Panc1 (cell line): ENCODE results near the gene C6orf62. TPM values are rescaled to one million over a fixed set of nuclear protein-coding genes. Genes with fewer than 3 reads are reported as not detected.
"Not testable (repeated sequence)": the region's sequence is repeated elsewhere in the genome, so short reads cannot be mapped to it uniquely, and the experiment has no call there.

ENCODE experiments used
- ATAC-seq: fragments of 200-7000 bp; cut with Tn5 transposase; 2 replicates; pipeline ENCODE4 v1.9.1; 2020; ENCODE audit warnings: mild to moderate bottlenecking, moderate library complexity
- BruUV-seq: library from RNA; stranded (reverse); fragments of 400-500 nt; replicated peaks from 2 replicates; lab custom pipeline; 2021; lab: Mats Ljungman, UMichigan
- CTCF ChIA-PET: fragments of 300-600 bp; sonication (Branson Sonifier 250); formaldehyde crosslinking; loops from one replicate; lab custom pipeline; 2022; ENCODE audit warnings: antibody characterized with exemption; lab: Charles Lee
- POLR2A ChIA-PET: fragments of 300-600 bp; sonication (Branson Sonifier 250); formaldehyde crosslinking; loops from one replicate; lab custom pipeline; 2022; ENCODE audit warnings: antibody characterized with exemption; lab: Charles Lee
- DNase-seq: peaks from one replicate; pipeline ENCODE4 v3.0.0-alpha.2; 2010; ENCODE audit warnings: low read depth, low spot score
- H3K27ac ChIP-seq: 2 replicates; pipeline ENCODE4 v1.5.1; 2011; ENCODE audit warnings: mild to moderate bottlenecking, low read length, inconsistent platforms
- H3K27me3 ChIP-seq: fragments of 200-500 bp; sonication (Bioruptor generic); 2 replicates; pipeline ENCODE4 v1.6.0; 2014; ENCODE audit warnings: low read length, inconsistent platforms; ENCODE audit not compliant: control insufficient read depth, insufficient read depth
- H3K36me3 ChIP-seq: fragments of 200-500 bp; sonication (Bioruptor generic); 2 replicates; pipeline ENCODE4 v1.5.1; 2014; ENCODE audit warnings: inconsistent platforms, mild to moderate bottlenecking, low read length, moderate library complexity; ENCODE audit not compliant: control insufficient read depth, insufficient read depth
- H3K4me1 ChIP-seq: 2 replicates; pipeline ENCODE4 v1.5.1; 2011; ENCODE audit warnings: inconsistent platforms, mild to moderate bottlenecking, low read length, moderate library complexity; ENCODE audit not compliant: control insufficient read depth, insufficient read depth
- H3K4me3 ChIP-seq, 2 experiments: 2 replicates each; pipeline ENCODE4 v1.5.1; 2011 to 2012; ENCODE audit warnings: low read depth in 2 of 2, low read length in 2 of 2, mild to moderate bottlenecking in 2 of 2, inconsistent platforms in 1 of 2, moderate library complexity in 1 of 2
- H3K9me3 ChIP-seq: fragments of 200-500 bp; sonication (Bioruptor generic); 2 replicates; pipeline ENCODE4 v1.5.1; 2014; ENCODE audit warnings: low read depth, mild to moderate bottlenecking, inconsistent platforms, low read length, moderate library complexity; ENCODE audit not compliant: control insufficient read depth, insufficient read depth
- CTCF ChIP-seq: fragments of 450-650 bp; IDR thresholded peaks from 2 replicates; pipeline ENCODE4 v1.5.1; 2017; ENCODE audit warnings: mild to moderate bottlenecking
- POLR2AphosphoS5 ChIP-seq: IDR thresholded peaks from 2 replicates; pipeline ENCODE4 v1.6.1; 2012; ENCODE audit warnings: mild to moderate bottlenecking, low read depth, low read length, moderate library complexity
- SIN3A ChIP-seq: IDR thresholded peaks from 2 replicates; pipeline ENCODE4 v1.6.1; 2012; ENCODE audit warnings: low read depth, mild to moderate bottlenecking, low read length, moderate library complexity, borderline replicate concordance; ENCODE audit not compliant: insufficient read depth
- TCF7L2 ChIP-seq: IDR thresholded peaks from 2 replicates; pipeline ENCODE4 v1.6.1; 2011; ENCODE audit warnings: mild to moderate bottlenecking, low read depth, low read length, inconsistent platforms
- in situ Hi-C: cut with HindIII; loops from 2 replicates; pipeline ENCODE4 v1.10.0; 2016; ENCODE audit warnings: low sequenced_read_pairs, low pct_unique_long_range_greater_than_20kb
- intact Hi-C: fragments of 100-400 bp; cut with micrococcal nuclease; formaldehyde crosslinking; loops from one replicate; pipeline ENCODE4 v1.10.0; 2022; ENCODE audit not compliant: unreplicated experiment
- total RNA-seq: library from RNA; stranded (reverse); gene quantifications from one replicate; pipeline ENCODE4 v1.2.1, GENCODE V29; 2021; ENCODE audit not compliant: unreplicated experiment
- TF ChIP-seq, protein P1 (sequence below), 2 experiments: IDR thresholded peaks; 2 replicates each; pipeline ENCODE4 v1.6.1; 2011 to 2012; ENCODE audit warnings: low read depth in 2 of 2, control low read depth in 1 of 2, low read length in 1 of 2, mild to moderate bottlenecking in 1 of 2, moderate library complexity in 1 of 2; ENCODE audit not compliant: insufficient read depth in 1 of 2

The C6orf62 gene
- total RNA-seq, 1 experiment from 2014 or later = 153 TPM

DNA sequence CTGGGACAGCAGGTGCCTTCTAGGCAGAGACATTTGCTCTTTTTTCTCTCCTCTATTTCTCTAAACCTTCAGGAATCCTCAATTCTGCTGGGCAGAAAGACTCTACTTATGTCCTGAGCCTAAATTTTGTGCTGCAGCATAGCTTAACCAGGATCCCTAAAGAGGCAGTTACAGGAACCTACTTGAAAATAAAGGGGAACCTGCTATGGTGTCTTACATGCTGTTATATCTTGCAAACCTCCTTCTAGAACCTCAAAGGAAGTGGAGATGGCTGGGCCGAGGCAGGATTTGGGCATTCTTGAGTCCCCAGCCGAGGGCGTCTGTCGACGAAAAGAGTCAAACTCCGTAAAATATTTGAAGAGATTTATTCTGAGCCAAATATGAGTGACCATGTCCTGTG, 38.7 kb upstream of the C6orf62 start:
- TF ChIP-seq TCF7L2 = no peak
- ChIA-PET CTCF (no interaction called here), POLR2A (no interaction called here)
- in situ Hi-C loops (no loop called here), intact Hi-C loops (no loop called here)
- no peaks in the 10 kb centered on the region for H3K27me3 ChIP-seq
- no peaks in the 10 kb centered on the region for H3K4me1 ChIP-seq
- H3K9me3 ChIP-seq = no peaks in the 10 kb centered on the region
- no TSS peak for BruUV-seq
- no peak overlapping the region for H3K4me3 ChIP-seq
- H3K27ac ChIP-seq = no peak overlapping the region
- ATAC-seq = no peak
- no peaks in the 10 kb centered on the region for H3K36me3 ChIP-seq
- DNase-seq = no peak

DNA sequence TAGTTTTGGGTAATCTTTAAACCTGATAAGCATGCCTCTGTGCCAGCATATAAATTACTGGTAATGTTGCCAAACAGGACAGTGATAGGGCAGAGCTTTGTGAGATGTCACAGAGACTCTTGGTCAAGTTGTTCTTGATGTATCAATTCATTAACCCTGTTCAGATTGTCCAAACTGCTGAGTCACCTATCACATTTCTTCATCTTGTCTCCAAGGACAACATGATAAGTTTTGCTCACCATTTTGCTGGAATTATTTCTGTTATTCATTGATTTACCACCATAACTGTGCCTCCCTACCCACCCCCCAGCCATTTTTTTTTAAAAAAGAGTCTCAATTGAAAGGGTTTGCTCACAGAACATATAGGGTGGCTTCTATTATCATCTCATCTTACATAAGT, 36.3 kb upstream of the C6orf62 start:
- H3K4me1 ChIP-seq = no peaks in the 10 kb centered on the region
- TF ChIP-seq CTCF = no peak
- TF ChIP-seq, protein P1, sequence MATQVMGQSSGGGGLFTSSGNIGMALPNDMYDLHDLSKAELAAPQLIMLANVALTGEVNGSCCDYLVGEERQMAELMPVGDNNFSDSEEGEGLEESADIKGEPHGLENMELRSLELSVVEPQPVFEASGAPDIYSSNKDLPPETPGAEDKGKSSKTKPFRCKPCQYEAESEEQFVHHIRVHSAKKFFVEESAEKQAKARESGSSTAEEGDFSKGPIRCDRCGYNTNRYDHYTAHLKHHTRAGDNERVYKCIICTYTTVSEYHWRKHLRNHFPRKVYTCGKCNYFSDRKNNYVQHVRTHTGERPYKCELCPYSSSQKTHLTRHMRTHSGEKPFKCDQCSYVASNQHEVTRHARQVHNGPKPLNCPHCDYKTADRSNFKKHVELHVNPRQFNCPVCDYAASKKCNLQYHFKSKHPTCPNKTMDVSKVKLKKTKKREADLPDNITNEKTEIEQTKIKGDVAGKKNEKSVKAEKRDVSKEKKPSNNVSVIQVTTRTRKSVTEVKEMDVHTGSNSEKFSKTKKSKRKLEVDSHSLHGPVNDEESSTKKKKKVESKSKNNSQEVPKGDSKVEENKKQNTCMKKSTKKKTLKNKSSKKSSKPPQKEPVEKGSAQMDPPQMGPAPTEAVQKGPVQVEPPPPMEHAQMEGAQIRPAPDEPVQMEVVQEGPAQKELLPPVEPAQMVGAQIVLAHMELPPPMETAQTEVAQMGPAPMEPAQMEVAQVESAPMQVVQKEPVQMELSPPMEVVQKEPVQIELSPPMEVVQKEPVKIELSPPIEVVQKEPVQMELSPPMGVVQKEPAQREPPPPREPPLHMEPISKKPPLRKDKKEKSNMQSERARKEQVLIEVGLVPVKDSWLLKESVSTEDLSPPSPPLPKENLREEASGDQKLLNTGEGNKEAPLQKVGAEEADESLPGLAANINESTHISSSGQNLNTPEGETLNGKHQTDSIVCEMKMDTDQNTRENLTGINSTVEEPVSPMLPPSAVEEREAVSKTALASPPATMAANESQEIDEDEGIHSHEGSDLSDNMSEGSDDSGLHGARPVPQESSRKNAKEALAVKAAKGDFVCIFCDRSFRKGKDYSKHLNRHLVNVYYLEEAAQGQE (IDR thresholded peaks at IDR 0.05; ENCODE audit: insufficient read depth in 1 of 2, low read depth in 2 of 2, low read length in 1 of 2) = no peak
- TF ChIP-seq TCF7L2 = no peak
- TF ChIP-seq SIN3A = no peak
- no peak for TF ChIP-seq POLR2AphosphoS5
- ATAC-seq (no peak), DNase-seq (no peak)
- no TSS peak for BruUV-seq
- H3K4me3 ChIP-seq = no peak overlapping the region
- no peaks in the 10 kb centered on the region for H3K36me3 ChIP-seq
- no peaks in the 10 kb centered on the region for H3K27me3 ChIP-seq
- ChIA-PET POLR2A (interaction anchor here (0.6 kb wide), 1 partner anchor 313 kb away, joined by 11 read pairs; no protein-coding TSS in a partner anchor), CTCF (no interaction called here)
- H3K9me3 ChIP-seq = no peaks in the 10 kb centered on the region
- in situ Hi-C loops = no loop called here
- intact Hi-C loops = no loop called here
- no peak overlapping the region for H3K27ac ChIP-seq

DNA sequence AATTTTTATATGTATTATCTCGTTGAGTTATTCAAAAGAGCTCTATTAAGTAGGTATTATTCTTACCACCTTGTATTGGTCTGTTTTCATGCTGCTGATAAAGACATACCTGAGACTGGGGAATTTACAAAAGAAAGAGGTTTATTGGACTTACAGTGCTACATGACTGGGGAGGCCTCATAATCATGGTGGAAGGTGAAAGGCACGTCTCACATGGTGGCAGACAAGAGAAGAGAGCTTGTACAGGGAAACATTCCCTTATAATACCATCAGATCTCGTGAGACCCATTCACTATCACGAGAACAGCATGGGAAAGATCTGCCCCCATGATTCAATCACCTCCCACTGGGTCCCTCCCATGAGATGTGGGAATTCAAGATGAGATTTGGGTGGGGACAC, 35.4 kb upstream of the C6orf62 start:
- in situ Hi-C loops, H3K4me1 ChIP-seq, ATAC-seq, intact Hi-C loops, H3K27ac ChIP-seq, H3K36me3 ChIP-seq, H3K4me3 ChIP-seq, H3K27me3 ChIP-seq, BruUV-seq, DNase-seq, H3K9me3 ChIP-seq: not testable (repeated sequence)
- POLR2A ChIA-PET = interaction anchor here (0.6 kb wide), 1 partner anchor 312 kb away, joined by 11 read pairs; no protein-coding TSS in a partner anchor
- CTCF ChIA-PET = interaction anchor here (0.6 kb wide), 1 partner anchor 322 kb away, joined by 4 read pairs; no protein-coding TSS in a partner anchor
